Fibroblast of pulmonary artery (primary cell): ENCODE data around the gene KRTAP17-1.
"Not testable (repeated sequence)": the region's sequence is repeated elsewhere in the genome, so short reads cannot be mapped to it uniquely, and the experiment has no call there.

Experiments used
- DNase-seq: peaks from one replicate; pipeline ENCODE4 v3.0.0-alpha.2; 2010; ENCODE audit warnings: low read depth
- H3K4me3 ChIP-seq: replicated peaks from 2 replicates; pipeline ENCODE4 v1.5.1; 2011; ENCODE audit warnings: low read depth, mild to moderate bottlenecking, control low read depth, low read length, moderate library complexity
- CTCF ChIP-seq: IDR thresholded peaks from 2 replicates; pipeline ENCODE4 v1.5.1; 2011; ENCODE audit warnings: mild to moderate bottlenecking, control low read depth, low read length, inconsistent platforms; ENCODE audit errors: missing control alignments

Gene KRTAP17-1

GRCh38 chr17:41347869-41348760, 32.6 kb upstream of the KRTAP17-1 start:
- H3K4me3 ChIP-seq = no peak overlapping the region
- DNase-seq = no peak
- no peak for TF ChIP-seq CTCF

DNA sequence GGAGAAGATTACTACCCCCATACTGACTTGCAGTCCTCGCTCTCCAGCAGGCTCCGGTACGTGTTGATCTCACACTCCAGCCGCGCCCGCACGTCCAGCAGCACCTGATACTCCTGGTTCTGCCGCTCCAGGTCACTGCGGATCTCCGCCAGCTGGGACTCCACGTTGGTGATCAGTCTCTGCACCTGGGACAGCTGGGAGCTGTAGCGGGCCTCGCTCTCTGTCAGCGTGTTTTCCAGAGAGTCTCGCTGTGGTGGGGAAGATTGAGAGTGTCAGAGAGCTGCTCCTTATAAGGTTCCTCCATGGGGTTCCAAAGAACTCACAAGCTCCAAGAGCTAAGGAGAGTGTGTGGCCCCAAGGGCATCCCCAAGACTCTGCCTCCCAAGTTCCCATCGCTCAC, 30.9 kb upstream of the KRTAP17-1 start:
- not testable (repeated sequence) for DNase-seq

GRCh38 chr17:41345992-41346391, 30.5 kb upstream of the KRTAP17-1 start:
- DNase-seq = no peak
- no peak overlapping the region for H3K4me3 ChIP-seq
- no peak for TF ChIP-seq CTCF

More for the DNA sequence above, 30.9 kb upstream of the KRTAP17-1 start:
- not testable (repeated sequence) for H3K4me3 ChIP-seq

- TF ChIP-seq CTCF = no peak
- no peak for DNase-seq
- no peak overlapping the region for H3K4me3 ChIP-seq
Observed at GRCh38 chr17:41343029-41343428, 27.5 kb upstream of the KRTAP17-1 start.

- no peak for TF ChIP-seq CTCF
- H3K4me3 ChIP-seq = no peak overlapping the region
- no peak for DNase-seq
Observed at GRCh38 chr17:41340934-41341861, 25.7 kb upstream of the KRTAP17-1 start.

DNA sequence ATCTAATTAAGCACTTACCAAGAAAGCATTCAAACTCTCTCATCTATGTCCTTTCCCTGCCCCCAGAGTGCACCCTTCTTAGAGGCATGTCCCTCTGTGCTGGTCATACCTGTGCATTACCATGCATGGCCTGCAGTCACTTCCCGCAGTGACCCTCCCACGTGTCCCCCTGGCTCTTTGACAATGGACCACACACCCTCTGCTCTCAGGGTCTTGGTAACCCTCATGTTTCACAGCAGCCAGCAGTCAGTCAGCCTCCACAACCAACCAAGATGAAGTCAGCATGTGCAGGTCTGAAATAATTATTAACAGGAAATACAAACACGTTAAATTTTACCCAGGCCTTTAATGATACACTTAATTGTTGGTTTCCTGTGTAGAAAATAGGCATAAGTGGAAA, 25.0 kb upstream of the KRTAP17-1 start:
- no peak for DNase-seq
- no peak overlapping the region for H3K4me3 ChIP-seq
- no peak for TF ChIP-seq CTCF

- no peak for DNase-seq
- TF ChIP-seq CTCF = no peak
- H3K4me3 ChIP-seq = no peak overlapping the region
Observed at GRCh38 chr17:41339571-41340172, 24.2 kb upstream of the KRTAP17-1 start.
